ENCODE data around the gene NGB. TPM values are rescaled to one million over a fixed set of nuclear protein-coding genes. Genes with fewer than 3 reads are reported as not detected.

NGB gene
- total and polyA plus RNA-seq, 2 donors, result not detected

- H3K27ac ChIP-seq (ENCODE audit: low read depth), result no peak overlapping the region
- H3K4me3 ChIP-seq (ENCODE audit: low read depth, low read length), result no peak overlapping the region
- H3K4me1 ChIP-seq (ENCODE audit: insufficient read depth), result no peaks in the 10 kb centered on the region
- no peaks in the 10 kb centered on the region for H3K36me3 ChIP-seq (ENCODE audit: insufficient read depth)
- WGBS, result 78% methylated on average over 14 of the region's 14 CpGs
- DNase-seq (ENCODE audit: extremely low spot score), result no peak
Observed at GRCh38 chr14:77225892-77226557, 45.0 kb downstream of the NGB start.

- H3K27ac ChIP-seq (ENCODE audit: low read depth), result no peak overlapping the region
- no peak overlapping the region for H3K4me3 ChIP-seq (ENCODE audit: low read depth, low read length)
- no peak for DNase-seq (ENCODE audit: extremely low spot score)
- WGBS, result 73% methylated on average over 12 of the region's 12 CpGs
- no peaks in the 10 kb centered on the region for H3K36me3 ChIP-seq (ENCODE audit: insufficient read depth)
- H3K4me1 ChIP-seq (ENCODE audit: insufficient read depth), result no peaks in the 10 kb centered on the region
Observed at GRCh38 chr14:77225254-77225653, 45.8 kb downstream of the NGB start.

- Histone ChIP-seq H3K4me3 (ENCODE audit: low read depth, low read length) (no peak overlapping the region), H3K27ac (ENCODE audit: low read depth) (no peak overlapping the region), H3K36me3 (ENCODE audit: insufficient read depth) (no peaks in the 10 kb centered on the region), H3K4me1 (ENCODE audit: insufficient read depth) (no peaks in the 10 kb centered on the region)
- WGBS, result 46% methylated on average over 4 of the region's 4 CpGs
- no peak for DNase-seq (ENCODE audit: extremely low spot score)
Observed at GRCh38 chr14:77224212-77224611, 46.8 kb downstream of the NGB start.

DNA sequence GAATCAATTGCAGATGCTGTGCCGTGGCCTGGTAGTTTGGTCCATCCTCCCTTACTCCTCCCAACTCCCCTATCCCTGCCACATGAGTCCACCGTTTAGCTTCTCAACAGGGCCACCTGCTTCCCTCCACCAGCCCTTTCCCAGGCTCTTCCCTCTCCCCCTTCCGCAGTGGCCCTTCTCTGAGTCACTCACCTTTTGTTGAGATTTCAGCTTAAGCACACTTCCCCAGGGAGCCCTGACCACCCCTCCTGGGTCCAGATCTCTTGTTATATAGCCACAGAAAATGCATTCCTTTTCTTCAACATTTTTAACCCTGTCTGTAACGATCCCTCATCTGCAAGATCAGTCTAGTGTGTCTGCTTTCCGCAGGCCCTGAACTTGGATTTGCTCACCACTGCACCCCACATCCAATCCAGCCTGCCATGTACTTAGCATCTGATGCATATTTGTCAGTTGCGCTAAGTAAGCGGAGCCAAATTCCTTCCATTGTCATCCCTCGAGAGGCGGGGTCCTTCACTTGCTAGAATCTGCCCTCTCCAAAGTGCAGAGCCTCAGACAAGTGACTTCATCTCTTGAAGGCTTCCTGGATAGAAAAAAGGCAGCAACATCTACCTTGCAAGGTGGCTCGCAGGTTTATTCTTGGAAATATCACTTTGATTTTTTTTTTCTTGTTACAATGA, 48.3 kb downstream of the NGB start:
- H3K4me1 ChIP-seq (ENCODE audit: insufficient read depth), result no peaks in the 10 kb centered on the region
- H3K36me3 ChIP-seq (ENCODE audit: insufficient read depth), result no peaks in the 10 kb centered on the region
- 44% methylated on average over 10 of the region's 10 CpGs for WGBS
- H3K27ac ChIP-seq (ENCODE audit: low read depth), result no peak overlapping the region
- DNase-seq (ENCODE audit: extremely low spot score), result no peak
- no peak overlapping the region for H3K4me3 ChIP-seq (ENCODE audit: low read depth, low read length)

DNA sequence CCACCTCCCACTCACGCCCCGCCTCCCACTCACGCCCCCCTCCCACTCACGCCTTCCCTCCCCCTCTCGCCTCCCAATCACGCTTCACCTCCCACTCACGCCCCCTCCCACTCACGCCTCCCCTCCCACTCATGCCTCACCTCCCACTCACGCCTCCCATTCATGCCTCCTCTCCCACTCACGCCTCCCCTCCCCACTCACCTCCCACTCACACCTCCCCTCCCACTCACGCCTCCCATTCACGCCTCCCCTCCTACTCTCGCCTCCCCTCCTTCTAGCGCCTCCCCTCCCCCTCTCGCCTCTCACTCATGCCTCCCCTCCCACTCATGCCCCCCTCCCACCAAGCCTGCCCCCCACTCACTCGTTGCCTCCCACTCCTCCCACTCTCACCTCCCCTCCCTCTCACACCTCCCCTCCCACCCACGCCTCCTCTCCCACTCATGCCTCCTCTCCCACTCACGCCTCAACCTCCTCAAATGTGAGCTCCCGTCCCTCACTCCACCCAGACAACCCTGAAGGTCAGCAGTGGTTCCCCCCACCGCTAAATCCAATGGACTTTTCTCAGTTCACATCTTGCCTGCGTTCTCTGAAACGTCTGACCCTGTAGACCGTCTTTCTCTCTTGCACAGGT, 49.6 kb downstream of the NGB start:
- DNase-seq (ENCODE audit: extremely low spot score), result no peak
- Histone ChIP-seq H3K36me3 (ENCODE audit: insufficient read depth) (no peaks in the 10 kb centered on the region), H3K27ac (ENCODE audit: low read depth) (no peak overlapping the region), H3K4me1 (ENCODE audit: insufficient read depth) (no peaks in the 10 kb centered on the region), H3K4me3 (ENCODE audit: low read depth, low read length) (no peak overlapping the region)
- WGBS, result 66% methylated on average over 21 of the region's 23 CpGs

GRCh38 chr14:77220246-77221017, 50.6 kb downstream of the NGB start:
- no peak overlapping the region for H3K27ac ChIP-seq (ENCODE audit: low read depth)
- no peaks in the 10 kb centered on the region for H3K36me3 ChIP-seq (ENCODE audit: insufficient read depth)
- no peak for DNase-seq (ENCODE audit: extremely low spot score)
- WGBS, result 51% methylated on average over 14 of the region's 24 CpGs
- no peak overlapping the region for H3K4me3 ChIP-seq (ENCODE audit: low read depth, low read length)
- no peaks in the 10 kb centered on the region for H3K4me1 ChIP-seq (ENCODE audit: insufficient read depth)

- WGBS, result 64% methylated on average over 10 of the region's 10 CpGs
- DNase-seq (ENCODE audit: extremely low spot score), result no peak
- no peak overlapping the region for H3K27ac ChIP-seq (ENCODE audit: low read depth)
- no peak overlapping the region for H3K4me3 ChIP-seq (ENCODE audit: low read depth, low read length)
- H3K36me3 ChIP-seq (ENCODE audit: insufficient read depth), result no peaks in the 10 kb centered on the region
- H3K4me1 ChIP-seq (ENCODE audit: insufficient read depth), result no peaks in the 10 kb centered on the region
Observed at GRCh38 chr14:77219591-77219990, 51.4 kb downstream of the NGB start.

DNA sequence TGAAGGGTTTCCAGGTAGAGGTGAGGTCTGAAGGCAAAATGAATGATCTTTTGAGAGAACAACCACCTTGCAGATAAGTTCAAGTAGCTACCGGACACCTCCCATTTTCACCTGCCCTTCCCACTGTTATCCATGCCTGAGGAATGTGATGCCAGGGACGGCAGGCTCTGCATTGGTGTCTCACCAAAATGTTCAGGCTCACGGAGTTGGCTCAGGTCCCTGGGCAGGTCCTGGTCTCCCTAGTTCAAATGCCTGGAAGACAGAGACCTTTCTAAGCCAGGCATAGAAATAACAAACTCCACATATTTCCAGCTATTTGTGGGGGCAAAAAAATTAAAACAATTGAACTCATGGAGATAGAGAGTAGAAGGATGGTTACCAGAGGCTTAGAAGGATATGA, 53.5 kb downstream of the NGB start:
- H3K4me1 ChIP-seq (ENCODE audit: insufficient read depth), result no peaks in the 10 kb centered on the region
- DNase-seq (ENCODE audit: extremely low spot score), result no peak
- WGBS, result 78% methylated on average over 3 of the region's 3 CpGs
- no peak overlapping the region for H3K27ac ChIP-seq (ENCODE audit: low read depth)
- no peak overlapping the region for H3K4me3 ChIP-seq (ENCODE audit: low read depth, low read length)
- no peaks in the 10 kb centered on the region for H3K36me3 ChIP-seq (ENCODE audit: insufficient read depth)

Small RNA genes lying within 50 kb of the gene (small RNA-seq; reads per million reads assigned to genes)
- not detected for gene MIR1260A

Other genes with a start within 250 kb of the NGB start
- gene IRF2BPL, start 242.5 kb downstream of the NGB start, total RNA-seq, result 26.4 TPM
- 65.3 TPM for gene IRF2BPL, start 242.5 kb downstream of the NGB start, polyA plus RNA-seq
- 25.6 TPM for gene CIPC, start 172.9 kb downstream of the NGB start, total RNA-seq
- gene CIPC, start 172.9 kb downstream of the NGB start, polyA plus RNA-seq, result 28.8 TPM
- gene ZDHHC22, start 129.4 kb downstream of the NGB start, total RNA-seq, result 0.16 TPM
- 0.01 TPM for gene ZDHHC22, start 129.4 kb downstream of the NGB start, polyA plus RNA-seq
- 0.85 TPM for gene TMEM63C, start 89.4 kb downstream of the NGB start, total RNA-seq
- 0.30 TPM for gene TMEM63C, start 89.4 kb downstream of the NGB start, polyA plus RNA-seq
- gene POMT2, start 49.7 kb upstream of the NGB start, total RNA-seq, result 16.7 TPM
- gene POMT2, start 49.7 kb upstream of the NGB start, polyA plus RNA-seq, result 10.5 TPM
- 11.4 TPM for gene GSTZ1, start 49.8 kb upstream of the NGB start, total RNA-seq
- gene GSTZ1, start 49.8 kb upstream of the NGB start, polyA plus RNA-seq, result 17.8 TPM
- gene TMED8, start 105.9 kb upstream of the NGB start, total RNA-seq, result 12.3 TPM
- 6.3 TPM for gene TMED8, start 105.9 kb upstream of the NGB start, polyA plus RNA-seq
- gene SAMD15, start 106.2 kb upstream of the NGB start, total RNA-seq, result 1.3 TPM
- 0.44 TPM for gene SAMD15, start 106.2 kb upstream of the NGB start, polyA plus RNA-seq
- 0.69 TPM for gene NOXRED1, start 152.3 kb upstream of the NGB start, total RNA-seq
- 0.14 TPM for gene NOXRED1, start 152.3 kb upstream of the NGB start, polyA plus RNA-seq
- 21.5 TPM for gene VIPAS39, start 186.4 kb upstream of the NGB start, total RNA-seq
- 19.5 TPM for gene VIPAS39, start 186.4 kb upstream of the NGB start, polyA plus RNA-seq
- 66.2 TPM for gene AHSA1, start 186.9 kb upstream of the NGB start, total RNA-seq
- gene AHSA1, start 186.9 kb upstream of the NGB start, polyA plus RNA-seq, result 126 TPM
- gene ISM2, start 227.6 kb upstream of the NGB start, total RNA-seq, result not detected
- gene ISM2, start 227.6 kb upstream of the NGB start, polyA plus RNA-seq, result 0.51 TPM

All from urinary bladder (tissue), 4 donors.